ENCODE measurements around the gene TMEM132C.

The TMEM132C gene

DNA sequence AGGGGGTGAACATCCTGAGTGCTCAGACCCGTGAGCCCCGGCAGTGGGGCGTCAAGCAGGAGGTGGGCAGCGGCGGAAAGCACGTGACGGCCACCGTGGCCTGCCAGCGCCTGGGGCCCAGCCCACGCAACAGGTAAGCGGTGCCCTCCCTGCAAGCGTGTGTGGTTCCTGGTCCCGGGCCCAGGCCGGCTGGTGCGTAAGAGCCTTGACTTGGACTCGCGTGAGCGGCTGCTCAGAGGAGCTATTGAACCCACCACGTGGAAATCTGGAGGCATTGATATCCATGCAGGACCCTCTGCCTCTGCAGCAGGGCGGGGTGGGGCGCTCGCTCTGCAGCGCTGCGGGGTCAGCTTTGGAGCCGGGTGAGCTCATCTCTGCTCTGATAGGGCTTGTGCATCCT, 277.0 kb downstream of the TMEM132C start:
- Histone ChIP-seq H3K4me3 (replicated peaks; ENCODE audit: insufficient read depth, low read length) (no peak overlapping the region), H3K27ac (replicated peaks) (no peak overlapping the region), H3K27me3 (ENCODE audit: insufficient read depth, poor library complexity, severe bottlenecking) (no peaks in the 10 kb centered on the region)
- TF ChIP-seq CTCF (IDR thresholded peaks at IDR 0.05; ENCODE audit: insufficient read depth, low read length) (no peak), GABPA (IDR thresholded peaks at IDR 0.05; ENCODE audit: low read depth) (no peak), POLR2AphosphoS5 (IDR thresholded peaks at IDR 0.05; ENCODE audit: low read depth) (no peak), SPI1 (IDR thresholded peaks at IDR 0.05; ENCODE audit: borderline replicate concordance, low read depth) (no peak)
- TF ChIP-seq, protein P1, sequence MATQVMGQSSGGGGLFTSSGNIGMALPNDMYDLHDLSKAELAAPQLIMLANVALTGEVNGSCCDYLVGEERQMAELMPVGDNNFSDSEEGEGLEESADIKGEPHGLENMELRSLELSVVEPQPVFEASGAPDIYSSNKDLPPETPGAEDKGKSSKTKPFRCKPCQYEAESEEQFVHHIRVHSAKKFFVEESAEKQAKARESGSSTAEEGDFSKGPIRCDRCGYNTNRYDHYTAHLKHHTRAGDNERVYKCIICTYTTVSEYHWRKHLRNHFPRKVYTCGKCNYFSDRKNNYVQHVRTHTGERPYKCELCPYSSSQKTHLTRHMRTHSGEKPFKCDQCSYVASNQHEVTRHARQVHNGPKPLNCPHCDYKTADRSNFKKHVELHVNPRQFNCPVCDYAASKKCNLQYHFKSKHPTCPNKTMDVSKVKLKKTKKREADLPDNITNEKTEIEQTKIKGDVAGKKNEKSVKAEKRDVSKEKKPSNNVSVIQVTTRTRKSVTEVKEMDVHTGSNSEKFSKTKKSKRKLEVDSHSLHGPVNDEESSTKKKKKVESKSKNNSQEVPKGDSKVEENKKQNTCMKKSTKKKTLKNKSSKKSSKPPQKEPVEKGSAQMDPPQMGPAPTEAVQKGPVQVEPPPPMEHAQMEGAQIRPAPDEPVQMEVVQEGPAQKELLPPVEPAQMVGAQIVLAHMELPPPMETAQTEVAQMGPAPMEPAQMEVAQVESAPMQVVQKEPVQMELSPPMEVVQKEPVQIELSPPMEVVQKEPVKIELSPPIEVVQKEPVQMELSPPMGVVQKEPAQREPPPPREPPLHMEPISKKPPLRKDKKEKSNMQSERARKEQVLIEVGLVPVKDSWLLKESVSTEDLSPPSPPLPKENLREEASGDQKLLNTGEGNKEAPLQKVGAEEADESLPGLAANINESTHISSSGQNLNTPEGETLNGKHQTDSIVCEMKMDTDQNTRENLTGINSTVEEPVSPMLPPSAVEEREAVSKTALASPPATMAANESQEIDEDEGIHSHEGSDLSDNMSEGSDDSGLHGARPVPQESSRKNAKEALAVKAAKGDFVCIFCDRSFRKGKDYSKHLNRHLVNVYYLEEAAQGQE (IDR thresholded peaks at IDR 0.05; ENCODE audit: insufficient replicate concordance, low read depth) = no peak
- DNase-seq (ENCODE audit: low read depth in 1 of 2, low spot score in 1 of 2) = no peak

DNA sequence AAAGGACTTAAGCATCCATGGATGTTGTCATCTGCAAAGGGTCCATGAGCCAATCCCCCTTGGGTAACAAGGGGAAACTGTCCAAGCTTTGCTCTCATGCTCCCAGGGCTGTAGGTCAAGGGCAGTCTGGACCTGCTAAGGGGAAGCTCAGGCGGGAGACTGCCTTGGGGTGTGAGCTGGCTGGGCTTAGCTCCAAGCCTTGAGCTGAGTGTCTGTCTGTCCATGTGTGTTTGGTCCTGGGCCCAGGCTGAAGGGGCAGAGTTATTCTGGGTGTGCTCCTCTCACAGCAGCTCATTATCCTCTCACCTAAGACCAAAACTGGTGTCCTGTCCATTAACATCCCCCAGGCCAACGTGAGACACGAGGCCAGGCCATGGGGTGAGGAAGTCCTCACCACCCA, 282.0 kb downstream of the TMEM132C start:
- TF ChIP-seq SPI1 (IDR thresholded peaks at IDR 0.05; ENCODE audit: borderline replicate concordance, low read depth) = no peak
- TF ChIP-seq POLR2AphosphoS5 (IDR thresholded peaks at IDR 0.05; ENCODE audit: low read depth) = no peak
- TF ChIP-seq GABPA (IDR thresholded peaks at IDR 0.05; ENCODE audit: low read depth) = no peak
- TF ChIP-seq CTCF (IDR thresholded peaks at IDR 0.05; ENCODE audit: insufficient read depth, low read length) = no peak
- TF ChIP-seq, protein P1 (IDR thresholded peaks at IDR 0.05; ENCODE audit: insufficient replicate concordance, low read depth) = no peak
- H3K27ac ChIP-seq (replicated peaks) = no peak overlapping the region
- H3K4me3 ChIP-seq (replicated peaks; ENCODE audit: insufficient read depth, low read length) = no peak overlapping the region
- no peak for DNase-seq (ENCODE audit: low read depth in 1 of 2, low spot score in 1 of 2)
- no peaks in the 10 kb centered on the region for H3K27me3 ChIP-seq (ENCODE audit: insufficient read depth, poor library complexity, severe bottlenecking)

GRCh38 chr12:128549601-128550218, 282.7 kb downstream of the TMEM132C start:
- H3K27ac ChIP-seq (replicated peaks) = no peak overlapping the region
- H3K27me3 ChIP-seq (ENCODE audit: insufficient read depth, poor library complexity, severe bottlenecking) = no peaks in the 10 kb centered on the region
- no peak for DNase-seq (ENCODE audit: low read depth in 1 of 2, low spot score in 1 of 2)
- TF ChIP-seq POLR2AphosphoS5 (IDR thresholded peaks at IDR 0.05; ENCODE audit: low read depth) = no peak
- TF ChIP-seq GABPA (IDR thresholded peaks at IDR 0.05; ENCODE audit: low read depth) = no peak
- TF ChIP-seq, protein P1 (IDR thresholded peaks at IDR 0.05; ENCODE audit: insufficient replicate concordance, low read depth) = no peak
- no peak for TF ChIP-seq SPI1 (IDR thresholded peaks at IDR 0.05; ENCODE audit: borderline replicate concordance, low read depth)
- TF ChIP-seq CTCF (IDR thresholded peaks at IDR 0.05; ENCODE audit: insufficient read depth, low read length) = no peak
- H3K4me3 ChIP-seq (replicated peaks; ENCODE audit: insufficient read depth, low read length) = no peak overlapping the region

Measured in HL-60 (cell line).